Measurements from ENCODE around the gene FHL1.
A peak's percentile ranks its signal among the peaks of the same experiment; 100 is the strongest.
"Not testable (repeated sequence)": the region's sequence is repeated elsewhere in the genome, so short reads cannot be mapped to it uniquely, and the experiment has no call there.

Gene FHL1

GRCh38 chrX:136167989-136168388, 20.7 kb downstream of the FHL1 start:
- DNase-seq, result peak in 1 of 2 donors; percentile 22

DNA sequence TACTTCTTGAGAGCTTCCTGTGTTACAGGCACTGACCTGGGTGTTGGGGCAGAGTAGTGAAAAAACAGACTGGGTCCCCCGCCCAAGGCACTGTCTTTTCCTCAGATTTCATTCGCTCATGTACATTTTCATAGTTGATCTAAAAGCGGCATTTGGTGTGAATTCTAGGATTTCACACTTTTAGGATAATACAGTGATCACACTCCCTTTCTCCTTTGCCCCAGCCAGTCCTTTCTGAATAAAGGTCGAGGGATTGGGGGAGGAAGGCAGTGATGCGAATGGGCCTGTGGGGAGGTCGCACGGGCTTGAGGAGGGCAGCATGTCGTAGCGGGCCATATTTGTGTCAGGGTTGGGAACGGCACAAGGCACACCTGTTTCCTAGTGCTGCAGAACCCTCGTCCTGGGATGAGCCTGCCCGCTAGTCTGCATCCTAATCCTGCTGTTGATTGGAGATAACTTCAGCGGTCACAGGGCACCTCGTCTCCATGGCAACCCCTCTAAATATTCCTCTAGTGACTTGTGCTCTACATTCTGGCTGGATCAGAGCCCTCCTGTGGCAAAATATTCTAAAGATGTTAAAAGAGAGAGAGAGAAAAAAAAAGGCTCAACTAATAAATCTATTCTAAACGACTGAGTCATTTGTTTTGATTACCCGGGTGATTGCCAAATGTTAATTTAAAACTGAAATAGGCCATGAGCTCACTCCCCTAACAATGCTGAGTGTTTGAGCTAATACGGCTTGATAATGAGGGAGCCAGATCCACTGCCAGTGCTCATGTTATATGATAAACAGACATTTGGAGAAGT, 21.8 kb downstream of the FHL1 start:
- no peaks in the 10 kb centered on the region for H3K79me1 ChIP-seq (ENCODE audit: low read length)
- no peak overlapping the region for H3K14ac ChIP-seq (ENCODE audit: low read length)
- peak; percentile 75 to 90 for DNase-seq

More at GRCh38 chrX:136167989-136168388, 20.7 kb downstream of the FHL1 start:
- H3K23ac ChIP-seq (ENCODE audit: low read length); H3K79me2 ChIP-seq (ENCODE audit: control insufficient read depth, insufficient read depth, low read length, poor library complexity); H3K4me2 ChIP-seq (ENCODE audit: low read length); H2BK5ac ChIP-seq (ENCODE audit: low read depth, low read length, poor library complexity); H3K4ac ChIP-seq (ENCODE audit: low read depth, low read length); H3K18ac ChIP-seq (ENCODE audit: low read length); H4K12ac ChIP-seq (ENCODE audit: low read depth, low read length); H3K27me3 ChIP-seq (ENCODE audit: insufficient read depth, low read length); H4K8ac ChIP-seq (ENCODE audit: low read depth, low read length); H3K9ac ChIP-seq (ENCODE audit: low read length); H3K14ac ChIP-seq (ENCODE audit: low read length); H3K4me3 ChIP-seq (ENCODE audit: low read depth, low read length); H2AFZ ChIP-seq (ENCODE audit: insufficient read depth, low read length, poor library complexity); H3K79me1 ChIP-seq (ENCODE audit: low read length); H3K4me1 ChIP-seq (ENCODE audit: control insufficient read depth in 1 of 2, insufficient read depth in 2 of 2, low read length in 2 of 2); H2BK12ac ChIP-seq (ENCODE audit: low read length); H3K36me3 ChIP-seq (ENCODE audit: control insufficient read depth in 1 of 2, insufficient read depth in 2 of 2, low read length in 2 of 2); H3K27ac ChIP-seq (ENCODE audit: low read depth, low read length); H2BK120ac ChIP-seq (ENCODE audit: insufficient read depth, low read length, poor library complexity); H2AK5ac ChIP-seq (ENCODE audit: low read length); H3K9me3 ChIP-seq (ENCODE audit: insufficient read depth, low read depth, low read length); H4K91ac ChIP-seq (ENCODE audit: low read depth, low read length): not testable (repeated sequence)
- WGBS (ENCODE audit: extremely low coverage, insufficient coverage, insufficient read length), result no CpG with 5 or more reads among the region's 6 CpGs

GRCh38 chrX:136170139-136170800, 22.9 kb downstream of the FHL1 start:
- Histone ChIP-seq H2BK12ac (ENCODE audit: low read length) (no peak overlapping the region), H3K79me1 (ENCODE audit: low read length) (no peaks in the 10 kb centered on the region), H4K8ac (ENCODE audit: low read depth, low read length) (no peak overlapping the region), H3K14ac (ENCODE audit: low read length) (no peak overlapping the region), H2BK5ac (ENCODE audit: low read depth, low read length, poor library complexity) (no peak overlapping the region), H4K12ac (ENCODE audit: low read depth, low read length) (no peak overlapping the region), H2AK5ac (ENCODE audit: low read length) (no peak overlapping the region), H4K91ac (ENCODE audit: low read depth, low read length) (no peak overlapping the region), H3K18ac (ENCODE audit: low read length) (no peak overlapping the region), H3K27ac (ENCODE audit: low read depth, low read length) (no peak overlapping the region), H3K4me3 (ENCODE audit: low read depth, low read length) (no peak overlapping the region), H3K4ac (ENCODE audit: low read depth, low read length) (no peak overlapping the region), H2AFZ (ENCODE audit: insufficient read depth, low read length, poor library complexity) (no peak overlapping the region), H3K4me1 (ENCODE audit: control insufficient read depth in 1 of 2, insufficient read depth in 2 of 2, low read length in 2 of 2) (peaks cover 0 to 2% of the 10 kb centered on the region in 2 experiments), H2BK120ac (ENCODE audit: insufficient read depth, low read length, poor library complexity) (no peak overlapping the region), H3K36me3 (ENCODE audit: control insufficient read depth in 1 of 2, insufficient read depth in 2 of 2, low read length in 2 of 2) (no peaks in the 10 kb centered on the region), H3K9ac (ENCODE audit: low read length) (no peak overlapping the region), H3K4me2 (ENCODE audit: low read length) (no peak overlapping the region), H3K23ac (ENCODE audit: low read length) (no peak overlapping the region), H3K9me3 (ENCODE audit: insufficient read depth, low read depth, low read length) (no peaks in the 10 kb centered on the region), H3K27me3 (ENCODE audit: insufficient read depth, low read length) (no peaks in the 10 kb centered on the region), H3K79me2 (ENCODE audit: control insufficient read depth, insufficient read depth, low read length, poor library complexity) (no peaks in the 10 kb centered on the region)
- WGBS (ENCODE audit: extremely low coverage, insufficient coverage, insufficient read length), result no CpG with 5 or more reads among the region's 9 CpGs
- DNase-seq, result no peak

More for the DNA sequence above, 21.8 kb downstream of the FHL1 start:
- H3K36me3 ChIP-seq (ENCODE audit: control insufficient read depth in 1 of 2, insufficient read depth in 2 of 2, low read length in 2 of 2), result no peaks in the 10 kb centered on the region
- H3K4me2 ChIP-seq (ENCODE audit: low read length), result no peak overlapping the region
- H3K27me3 ChIP-seq (ENCODE audit: insufficient read depth, low read length), result no peaks in the 10 kb centered on the region
- H3K27ac ChIP-seq (ENCODE audit: low read depth, low read length), result no peak overlapping the region
- H3K4ac ChIP-seq (ENCODE audit: low read depth, low read length), result no peak overlapping the region
- WGBS (ENCODE audit: extremely low coverage, insufficient coverage, insufficient read length), result no CpG with 5 or more reads among the region's 17 CpGs
- no peak overlapping the region for H3K18ac ChIP-seq (ENCODE audit: low read length)
- H4K91ac ChIP-seq (ENCODE audit: low read depth, low read length), result no peak overlapping the region
- H3K79me2 ChIP-seq (ENCODE audit: control insufficient read depth, insufficient read depth, low read length, poor library complexity), result no peaks in the 10 kb centered on the region
- no peak overlapping the region for H3K4me3 ChIP-seq (ENCODE audit: low read depth, low read length)
- H3K9ac ChIP-seq (ENCODE audit: low read length), result no peak overlapping the region
- no peak overlapping the region for H3K23ac ChIP-seq (ENCODE audit: low read length)
- H3K4me1 ChIP-seq (ENCODE audit: control insufficient read depth in 1 of 2, insufficient read depth in 2 of 2, low read length in 2 of 2), result peaks cover 0 to 2% of the 10 kb centered on the region in 2 experiments
- no peak overlapping the region for H2BK120ac ChIP-seq (ENCODE audit: insufficient read depth, low read length, poor library complexity)
- no peak overlapping the region for H2BK12ac ChIP-seq (ENCODE audit: low read length)
- no peak overlapping the region for H4K12ac ChIP-seq (ENCODE audit: low read depth, low read length)
- no peak overlapping the region for H2BK5ac ChIP-seq (ENCODE audit: low read depth, low read length, poor library complexity)
- H4K8ac ChIP-seq (ENCODE audit: low read depth, low read length), result no peak overlapping the region
- H2AFZ ChIP-seq (ENCODE audit: insufficient read depth, low read length, poor library complexity), result no peak overlapping the region
- H2AK5ac ChIP-seq (ENCODE audit: low read length), result no peak overlapping the region
- H3K9me3 ChIP-seq (ENCODE audit: insufficient read depth, low read depth, low read length), result no peaks in the 10 kb centered on the region

GRCh38 chrX:136171420-136171819, 24.1 kb downstream of the FHL1 start:
- Histone ChIP-seq H2BK5ac (ENCODE audit: low read depth, low read length, poor library complexity) (no peak overlapping the region), H2BK12ac (ENCODE audit: low read length) (no peak overlapping the region), H3K4me3 (ENCODE audit: low read depth, low read length) (no peak overlapping the region), H3K27me3 (ENCODE audit: insufficient read depth, low read length) (no peaks in the 10 kb centered on the region), H4K12ac (ENCODE audit: low read depth, low read length) (no peak overlapping the region), H3K4me2 (ENCODE audit: low read length) (no peak overlapping the region), H3K23ac (ENCODE audit: low read length) (no peak overlapping the region), H2AK5ac (ENCODE audit: low read length) (no peak overlapping the region), H3K9me3 (ENCODE audit: insufficient read depth, low read depth, low read length) (no peaks in the 10 kb centered on the region), H3K4ac (ENCODE audit: low read depth, low read length) (no peak overlapping the region), H4K91ac (ENCODE audit: low read depth, low read length) (no peak overlapping the region), H2BK120ac (ENCODE audit: insufficient read depth, low read length, poor library complexity) (no peak overlapping the region), H3K9ac (ENCODE audit: low read length) (no peak overlapping the region), H4K8ac (ENCODE audit: low read depth, low read length) (no peak overlapping the region), H3K79me1 (ENCODE audit: low read length) (no peaks in the 10 kb centered on the region), H3K27ac (ENCODE audit: low read depth, low read length) (no peak overlapping the region), H2AFZ (ENCODE audit: insufficient read depth, low read length, poor library complexity) (no peak overlapping the region), H3K14ac (ENCODE audit: low read length) (no peak overlapping the region), H3K18ac (ENCODE audit: low read length) (no peak overlapping the region), H3K4me1 (ENCODE audit: control insufficient read depth in 1 of 2, insufficient read depth in 2 of 2, low read length in 2 of 2) (peaks cover 0 to 2% of the 10 kb centered on the region in 2 experiments), H3K36me3 (ENCODE audit: control insufficient read depth in 1 of 2, insufficient read depth in 2 of 2, low read length in 2 of 2) (no peaks in the 10 kb centered on the region), H3K79me2 (ENCODE audit: control insufficient read depth, insufficient read depth, low read length, poor library complexity) (no peaks in the 10 kb centered on the region)
- no CpG with 5 or more reads among the region's 1 CpG for WGBS (ENCODE audit: extremely low coverage, insufficient coverage, insufficient read length)
- DNase-seq, result peak in 1 of 2 donors; percentile 69

All from trophoblast cell (in vitro differentiated cells and primary cell).